Neural progenitor cell (in vitro differentiated cells): ENCODE data around the gene DROSHA. TPM values are rescaled to one million over a fixed set of nuclear protein-coding genes. Genes with fewer than 3 reads are reported as not detected.

Source experiments
- DNase-seq: peaks from one replicate; pipeline ENCODE4 v3.0.0-alpha.2; 2016; ENCODE audit warnings: low spot score
- H2AFZ ChIP-seq: fragments of 200-600 bp; sonication (generic); replicated peaks from 2 replicates; pipeline ENCODE4 v1.6.1; 2016; ENCODE audit warnings: antibody characterized with exemption
- H3F3A ChIP-seq: fragments of 200-600 bp; sonication (generic); 2 replicates; pipeline ENCODE4 v1.6.1; 2016; ENCODE audit warnings: antibody characterized with exemption, low read depth
- H3K27ac ChIP-seq: fragments of 200-600 bp; sonication (generic); 2 replicates; pipeline ENCODE4 v1.5.1; 2016; ENCODE audit warnings: mild to moderate bottlenecking
- H3K27me3 ChIP-seq: fragments of 200-600 bp; sonication (generic); 2 replicates; pipeline ENCODE4 v1.6.1; 2016; ENCODE audit warnings: mild to moderate bottlenecking, moderate library complexity
- H3K36me3 ChIP-seq: fragments of 200-600 bp; sonication (generic); 2 replicates; pipeline ENCODE4 v1.5.1; 2016
- H3K4me1 ChIP-seq: fragments of 200-600 bp; sonication (generic); 2 replicates; pipeline ENCODE4 v1.6.1; 2016; ENCODE audit warnings: mixed run types
- H3K4me2 ChIP-seq: fragments of 200-600 bp; sonication (generic); 2 replicates; pipeline ENCODE4 v1.6.1; 2016
- H3K4me3 ChIP-seq: fragments of 200-600 bp; sonication (generic); 2 replicates; pipeline ENCODE4 v1.5.1; 2016
- H3K79me2 ChIP-seq: fragments of 200-600 bp; sonication (generic); 2 replicates; pipeline ENCODE4 v1.6.1; 2016; ENCODE audit warnings: low read depth
- H3K9ac ChIP-seq: fragments of 200-600 bp; sonication (generic); 2 replicates; pipeline ENCODE4 v1.6.1; 2016
- H3K9me3 ChIP-seq: fragments of 200-600 bp; sonication (generic); 2 replicates; pipeline ENCODE4 v1.5.1; 2016; ENCODE audit warnings: low read depth
- H4K20me1 ChIP-seq: fragments of 200-600 bp; sonication (generic); 2 replicates; pipeline ENCODE4 v1.6.1; 2016; ENCODE audit warnings: low read depth
- H3K27ac Mint-ChIP-seq: 3 replicates; pipeline ENCODE4 v1.8.0; 2021; ENCODE audit warnings: mixed read lengths
- H3K27me3 Mint-ChIP-seq: 2 replicates; pipeline ENCODE4 v1.8.0; 2022; ENCODE audit warnings: low read depth, mild to moderate bottlenecking, inconsistent platforms, moderate library complexity, mixed read lengths; ENCODE audit not compliant: insufficient read depth
- H3K36me3 Mint-ChIP-seq: 3 replicates; pipeline ENCODE4 v1.8.0; 2021; ENCODE audit warnings: mixed read lengths
- H3K4me1 Mint-ChIP-seq: 3 replicates; pipeline ENCODE4 v1.8.0; 2021; ENCODE audit warnings: mixed read lengths
- H3K4me3 Mint-ChIP-seq: 3 replicates; pipeline ENCODE4 v1.8.0; 2021; ENCODE audit warnings: mild to moderate bottlenecking, moderate library complexity, mixed read lengths
- H3K9me3 Mint-ChIP-seq: 3 replicates; pipeline ENCODE4 v1.8.0; 2020; ENCODE audit warnings: mixed read lengths
- CTCF ChIP-seq: fragments of 200-600 bp; sonication (generic); IDR thresholded peaks from 2 replicates; pipeline ENCODE4 v1.5.1; 2017; ENCODE audit warnings: antibody characterized with exemption, mild to moderate bottlenecking
- EZH2 ChIP-seq: fragments of 200-600 bp; sonication (generic); IDR thresholded peaks from 2 replicates; pipeline ENCODE4 v1.6.1; 2017; ENCODE audit warnings: antibody characterized with exemption, mild to moderate bottlenecking, moderate library complexity
- EZH2phosphoT487 ChIP-seq: fragments of 200-600 bp; sonication (generic); IDR thresholded peaks from 2 replicates; pipeline ENCODE4 v1.6.1; 2017; ENCODE audit warnings: antibody characterized with exemption
- total RNA-seq: library from RNA; depleted of rRNA; stranded (reverse); fragments of >200 nt; gene quantifications from 2 replicates; pipeline ENCODE4 v1.2.3, GENCODE V29; 2015; ENCODE audit warnings: low replicate concordance

The DROSHA gene
- total RNA-seq, 1 donor from 2014 or later = 80.3 TPM

DNA sequence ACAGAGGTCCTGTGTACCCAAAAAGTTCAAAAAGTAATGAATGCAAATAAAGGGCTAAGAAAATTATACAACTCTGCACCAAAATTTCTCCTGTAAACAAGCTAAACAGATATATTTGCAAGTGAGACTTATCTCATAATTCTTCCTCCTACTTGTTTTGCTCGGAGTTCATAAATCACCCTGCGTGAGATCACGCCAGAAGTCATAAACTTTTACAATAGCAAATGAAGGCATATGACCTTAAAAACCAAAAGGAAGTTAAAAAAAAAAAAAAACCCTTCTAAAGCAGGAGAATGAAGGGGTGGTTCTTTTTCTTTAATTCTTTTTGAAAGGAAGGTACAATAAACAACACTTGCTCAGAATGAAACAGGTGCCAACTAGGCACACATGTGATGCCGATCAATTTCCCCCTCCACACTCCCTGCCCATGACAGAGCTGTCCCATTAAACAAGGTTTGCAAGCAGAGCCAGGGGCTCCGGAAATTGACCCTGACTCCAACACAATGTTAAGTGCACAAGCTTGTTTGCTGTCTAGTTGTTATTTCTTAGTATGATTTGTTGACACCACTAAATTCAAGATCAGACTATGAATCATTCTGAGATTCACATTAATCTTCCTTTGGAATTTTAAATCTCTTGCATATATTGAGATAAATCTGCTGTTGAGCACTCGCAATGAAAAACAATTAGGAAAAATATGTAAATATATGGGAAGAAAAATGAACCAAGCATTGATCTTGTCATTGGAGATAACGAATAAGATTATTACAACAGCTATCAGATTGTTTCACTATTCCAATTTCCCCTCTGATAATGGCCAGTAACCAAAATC is 46.3 kb downstream of the DROSHA start:
- Mint-ChIP-seq H3K4me3 (no peak overlapping the region), H3K27me3 (no peaks in the 10 kb centered on the region), H3K9me3 (no peaks in the 10 kb centered on the region), H3K4me1 (no peaks in the 10 kb centered on the region), H3K36me3 (peaks cover 25% of the 10 kb centered on the region), H3K27ac (no peak overlapping the region)
- Histone ChIP-seq H3K4me2 (no peak overlapping the region), H3K9ac (no peak overlapping the region), H3K27ac (no peak overlapping the region), H3F3A (no peaks in the 10 kb centered on the region), H3K4me1 (no peaks in the 10 kb centered on the region), H3K4me3 (no peak overlapping the region), H3K27me3 (no peaks in the 10 kb centered on the region), H4K20me1 (peaks cover 3% of the 10 kb centered on the region), H3K79me2 (no peaks in the 10 kb centered on the region), H3K9me3 (no peaks in the 10 kb centered on the region), H3K36me3 (peaks cover 20% of the 10 kb centered on the region), H2AFZ (no peak overlapping the region)
- DNase-seq = no peak
- TF ChIP-seq CTCF (no peak), EZH2 (no peak), EZH2phosphoT487 (no peak)

GRCh38 chr5:31481531-31482165 is 50.2 kb downstream of the DROSHA start:
- no peak overlapping the region for H3K27ac ChIP-seq
- H3K27me3 ChIP-seq = no peaks in the 10 kb centered on the region
- TF ChIP-seq EZH2 (no peak), CTCF (no peak), EZH2phosphoT487 (no peak)
- H3K27me3 Mint-ChIP-seq = no peaks in the 10 kb centered on the region
- no peaks in the 10 kb centered on the region for H3K9me3 Mint-ChIP-seq
- no peak overlapping the region for H3K9ac ChIP-seq
- no peaks in the 10 kb centered on the region for H3K4me1 ChIP-seq
- no peaks in the 10 kb centered on the region for H3K9me3 ChIP-seq
- H3F3A ChIP-seq = no peaks in the 10 kb centered on the region
- H3K4me3 Mint-ChIP-seq = no peak overlapping the region
- peaks cover 3% of the 10 kb centered on the region for H4K20me1 ChIP-seq
- no peak overlapping the region for H3K27ac Mint-ChIP-seq
- H3K36me3 ChIP-seq = peaks cover 15% of the 10 kb centered on the region
- no peak overlapping the region for H3K4me3 ChIP-seq
- H3K4me2 ChIP-seq = no peak overlapping the region
- no peak overlapping the region for H2AFZ ChIP-seq
- H3K4me1 Mint-ChIP-seq = no peaks in the 10 kb centered on the region
- H3K79me2 ChIP-seq = no peaks in the 10 kb centered on the region
- peaks cover 16% of the 10 kb centered on the region for H3K36me3 Mint-ChIP-seq
- DNase-seq = no peak

GRCh38 chr5:31479706-31480105 is 52.2 kb downstream of the DROSHA start:
- Histone ChIP-seq H3K27me3 (no peaks in the 10 kb centered on the region), H2AFZ (no peak overlapping the region), H3K36me3 (peaks cover 15% of the 10 kb centered on the region), H3K4me2 (no peak overlapping the region), H3K79me2 (no peaks in the 10 kb centered on the region), H3K9ac (no peak overlapping the region), H3K4me3 (no peak overlapping the region), H3K9me3 (no peaks in the 10 kb centered on the region), H4K20me1 (no peaks in the 10 kb centered on the region), H3F3A (no peaks in the 10 kb centered on the region), H3K27ac (no peak overlapping the region), H3K4me1 (no peaks in the 10 kb centered on the region)
- H3K27ac Mint-ChIP-seq = no peak overlapping the region
- DNase-seq = no peak
- H3K36me3 Mint-ChIP-seq = peaks cover 18% of the 10 kb centered on the region
- H3K4me3 Mint-ChIP-seq = no peak overlapping the region
- no peaks in the 10 kb centered on the region for H3K27me3 Mint-ChIP-seq
- no peaks in the 10 kb centered on the region for H3K4me1 Mint-ChIP-seq
- H3K9me3 Mint-ChIP-seq = no peaks in the 10 kb centered on the region
- TF ChIP-seq CTCF (no peak), EZH2phosphoT487 (no peak), EZH2 (no peak)
